DOHH2 (cell line): Measurements from ENCODE around the gene SERHL2.

Source experiments
- H3F3A ChIP-seq: fragments of 200-600 bp; sonication (generic), shearing (Covaris generic); 2 replicates; pipeline ENCODE4 v1.6.0; 2016; ENCODE audit warnings: antibody characterized with exemption, mild to moderate bottlenecking; ENCODE audit not compliant: control insufficient read depth, insufficient read depth
- H3K27ac ChIP-seq: fragments of 200-600 bp; sonication (generic); 2 replicates; pipeline ENCODE4 v1.5.1; 2014; ENCODE audit warnings: low read depth, mild to moderate bottlenecking, low read length, moderate library complexity
- H3K27me3 ChIP-seq: fragments of 200-600 bp; sonication (generic); 2 replicates; pipeline ENCODE4 v1.6.1; 2014; ENCODE audit warnings: mild to moderate bottlenecking, low read length, mixed read lengths; ENCODE audit not compliant: control insufficient read depth
- H3K36me3 ChIP-seq: fragments of 200-600 bp; sonication (generic); 2 replicates; pipeline ENCODE4 v1.6.1; 2014; ENCODE audit warnings: mild to moderate bottlenecking, low read length, moderate library complexity, mixed read lengths; ENCODE audit not compliant: control insufficient read depth
- H3K4me1 ChIP-seq: fragments of 200-600 bp; sonication (generic); 2 replicates; pipeline ENCODE4 v1.6.1; 2014; ENCODE audit warnings: mild to moderate bottlenecking, low read length, mixed read lengths; ENCODE audit not compliant: control insufficient read depth
- H3K4me2 ChIP-seq: fragments of 200-600 bp; sonication (generic); 2 replicates; pipeline ENCODE4 v1.6.0; 2014; ENCODE audit warnings: mild to moderate bottlenecking, low read length, moderate library complexity
- H3K4me3 ChIP-seq: fragments of 200-600 bp; sonication (generic); 2 replicates; pipeline ENCODE4 v1.5.1; 2014; ENCODE audit warnings: mild to moderate bottlenecking, low read length, mixed read lengths
- H3K79me2 ChIP-seq: fragments of 200-600 bp; sonication (generic); 2 replicates; pipeline ENCODE4 v1.6.1; 2014; ENCODE audit warnings: mild to moderate bottlenecking, low read length, mixed read lengths; ENCODE audit not compliant: control insufficient read depth
- H3K9me2 ChIP-seq: fragments of 200-600 bp; sonication (generic); replicated peaks from 2 replicates; pipeline ENCODE4 v1.6.1; 2014; ENCODE audit warnings: mild to moderate bottlenecking, low read length, mixed read lengths; ENCODE audit not compliant: control insufficient read depth
- H3K9me3 ChIP-seq: fragments of 200-600 bp; sonication (generic); 2 replicates; pipeline ENCODE4 v1.6.1; 2014; ENCODE audit warnings: antibody characterized with exemption, low read length, mixed read lengths; ENCODE audit not compliant: control insufficient read depth, insufficient read depth
- H4K20me1 ChIP-seq: fragments of 200-600 bp; sonication (generic); 2 replicates; pipeline ENCODE4 v1.6.0; 2014; ENCODE audit warnings: low read depth, mild to moderate bottlenecking, antibody characterized with exemption, low read length, moderate library complexity; ENCODE audit not compliant: control insufficient read depth, insufficient read depth
- CTCF ChIP-seq: fragments of 200-600 bp; sonication (generic); IDR thresholded peaks from one replicate; pipeline ENCODE4 v1.5.1; 2014; ENCODE audit warnings: antibody characterized with exemption, mild to moderate bottlenecking, low read depth, low read length; ENCODE audit not compliant: poor library complexity, severe bottlenecking
- EZH2phosphoT487 ChIP-seq: fragments of 200-600 bp; sonication (generic); IDR thresholded peaks from 2 replicates; pipeline ENCODE4 v1.6.1; 2017; ENCODE audit warnings: borderline replicate concordance, mild to moderate bottlenecking, antibody characterized with exemption, low read length, moderate library complexity, mixed read lengths

The SERHL2 gene

DNA sequence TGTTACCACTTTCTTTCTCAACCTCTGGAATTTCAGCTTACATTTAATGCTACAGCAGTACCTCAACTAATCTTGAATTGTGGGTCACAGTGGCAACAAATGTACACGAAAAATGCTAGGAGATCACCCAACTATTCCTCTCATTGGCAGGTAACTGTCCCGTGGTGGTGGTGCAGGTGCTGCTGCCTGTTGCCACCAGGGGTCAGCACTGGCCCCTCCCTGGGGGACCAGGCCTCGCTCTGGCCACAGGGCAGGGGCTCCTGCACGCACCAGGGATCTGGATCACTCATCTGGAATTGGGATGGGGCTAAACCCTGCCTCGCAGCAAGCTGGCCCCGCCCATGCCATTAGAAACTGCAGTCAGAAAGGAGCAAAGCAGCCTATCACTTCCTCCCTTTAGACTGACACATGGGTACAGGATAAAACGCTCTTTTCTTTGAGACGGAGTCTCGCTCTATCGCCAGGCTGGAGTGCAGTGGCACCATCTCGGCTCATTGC, 67.8 kb downstream of the SERHL2 start:
- peaks cover 27% of the 10 kb centered on the region for H3K4me1 ChIP-seq
- H3K4me3 ChIP-seq = no peak overlapping the region
- H3K4me2 ChIP-seq = no peak overlapping the region
- no peaks in the 10 kb centered on the region for H3K79me2 ChIP-seq
- no peaks in the 10 kb centered on the region for H3K9me3 ChIP-seq
- no peaks in the 10 kb centered on the region for H3K27me3 ChIP-seq
- H3F3A ChIP-seq = peaks cover 3% of the 10 kb centered on the region; the same call in 1 of the 2 replicates
- no peak overlapping the region for H3K27ac ChIP-seq
- H4K20me1 ChIP-seq = no peaks in the 10 kb centered on the region
- H3K36me3 ChIP-seq = peaks cover 34% of the 10 kb centered on the region
- TF ChIP-seq CTCF (peak; percentile 97), EZH2phosphoT487 (no peak)
- H3K9me2 ChIP-seq = no peaks in the 10 kb centered on the region

DNA sequence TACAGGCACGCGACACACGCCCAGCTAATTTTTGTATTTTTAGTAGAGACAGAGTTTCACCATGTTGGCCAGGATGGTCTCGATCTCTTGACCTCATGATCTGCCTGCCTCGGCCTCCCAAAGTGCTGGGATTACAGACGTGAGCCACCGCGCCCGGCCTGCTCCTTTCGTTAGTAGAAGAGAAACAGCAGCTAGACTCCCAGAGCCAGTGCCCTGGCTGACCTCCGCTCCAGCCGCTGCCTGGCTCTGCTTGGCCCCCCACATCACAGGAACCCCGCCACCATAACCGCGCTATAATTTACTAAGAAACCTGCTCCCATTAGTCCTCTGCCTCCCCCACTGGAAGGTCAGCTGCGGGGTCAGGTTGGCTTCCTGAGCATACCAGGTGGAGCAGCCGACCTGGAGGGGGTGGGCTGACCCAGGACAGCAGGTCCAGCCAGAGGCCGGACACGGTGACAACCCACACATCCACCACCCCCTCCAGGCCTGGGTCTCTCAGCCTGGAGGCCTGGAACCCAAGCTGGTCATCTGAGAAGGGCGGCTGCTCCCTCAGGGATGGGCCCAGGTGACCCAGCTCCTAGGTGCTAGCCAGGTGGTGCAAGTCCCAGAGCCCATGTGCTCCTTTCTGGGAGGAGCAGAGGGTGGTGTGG, 68.4 kb downstream of the SERHL2 start:
- Histone ChIP-seq H3K4me3 (no peak overlapping the region), H3F3A (peaks cover 3% of the 10 kb centered on the region; the same call in 1 of the 2 replicates), H3K9me3 (no peaks in the 10 kb centered on the region), H3K9me2 (no peaks in the 10 kb centered on the region), H4K20me1 (no peaks in the 10 kb centered on the region), H3K4me2 (no peak overlapping the region), H3K27me3 (no peaks in the 10 kb centered on the region), H3K79me2 (no peaks in the 10 kb centered on the region), H3K36me3 (peaks cover 40% of the 10 kb centered on the region), H3K27ac (no peak overlapping the region), H3K4me1 (peaks cover 27% of the 10 kb centered on the region)
- TF ChIP-seq CTCF = no peak
- no peak for TF ChIP-seq EZH2phosphoT487

- H3K27me3 ChIP-seq = no peaks in the 10 kb centered on the region
- H4K20me1 ChIP-seq = no peaks in the 10 kb centered on the region
- no peak for TF ChIP-seq EZH2phosphoT487
- no peak for TF ChIP-seq CTCF
- no peaks in the 10 kb centered on the region for H3K9me2 ChIP-seq
- peaks cover 49% of the 10 kb centered on the region for H3K36me3 ChIP-seq
- H3F3A ChIP-seq = peaks cover 3% of the 10 kb centered on the region; the same call in 1 of the 2 replicates
- no peak overlapping the region for H3K4me3 ChIP-seq
- no peaks in the 10 kb centered on the region for H3K9me3 ChIP-seq
- peaks cover 24% of the 10 kb centered on the region for H3K4me1 ChIP-seq
- no peak overlapping the region for H3K27ac ChIP-seq
- no peak overlapping the region for H3K4me2 ChIP-seq
- no peaks in the 10 kb centered on the region for H3K79me2 ChIP-seq
Observed at GRCh38 chr22:42623301-42623751, 69.6 kb downstream of the SERHL2 start.
